Body of pancreas (tissue), 4 donors: ENCODE data around the gene SCPEP1. TPM values are rescaled to one million over a fixed set of nuclear protein-coding genes. Genes with fewer than 3 reads are reported as not detected.
A peak's percentile ranks its signal among the peaks of the same experiment; 100 is the strongest.

Experiments used
- ATAC-seq: fragments of 150-250 bp; one replicate; pipeline ENCODE4 v1.9.1; 2016
- DNase-seq, 4 donors: peaks; one replicate each; pipeline ENCODE4 v3.0.0-alpha.2; 2019
- H3K27ac ChIP-seq, 4 donors: fragments of 200-600 bp; sonication (generic); 1 replicate in 3 of 4; 2 replicates in 1 of 4; pipeline versions ENCODE4 v1.5.1 to v1.6.1; 2016 to 2019; ENCODE audit warnings: mild to moderate bottlenecking in 1 of 4, mixed read lengths in 1 of 4, moderate library complexity in 1 of 4
- H3K27me3 ChIP-seq, 2 donors: fragments of 200-600 bp; sonication (generic); one replicate each; pipeline ENCODE4 v1.6.0; 2016; ENCODE audit warnings: mild to moderate bottlenecking in 1 of 2
- H3K36me3 ChIP-seq, 2 donors: fragments of 200-600 bp; sonication (generic); replicated peaks in 1 of 2; 2 replicates each; pipeline ENCODE4 v1.5.1; 2016; ENCODE audit warnings: low read depth in 2 of 2; ENCODE audit not compliant: insufficient read depth in 1 of 2
- H3K4me1 ChIP-seq: fragments of 200-600 bp; sonication (generic); one replicate; pipeline ENCODE4 v1.6.0; 2016
- H3K4me3 ChIP-seq, 2 donors: fragments of 200-600 bp; sonication (generic); 1 replicate in 1 of 2; 2 replicates in 1 of 2; pipeline ENCODE4 v1.5.1; 2016 to 2019
- H3K9me3 ChIP-seq, 3 donors: fragments of 200-600 bp; sonication (generic); 1 replicate in 2 of 3; 2 replicates in 1 of 3; pipeline ENCODE4 v1.5.1; 2016
- POLR2A ChIP-seq, 3 donors: fragments of 450-650 bp; IDR thresholded peaks; one replicate each; pipeline ENCODE4 v1.6.1; 2016; ENCODE audit warnings: antibody characterized with exemption in 3 of 3, mild to moderate bottlenecking in 2 of 3
- WGBS, 2 donors: methylation state at CpG; one replicate each; pipeline ENCODE4 v1.1.5; 2017; 5-methylcytosine and 5-hydroxymethylcytosine counted together
- intact Hi-C: fragments of 100-400 bp; cut with DNase I; formaldehyde crosslinking; loops from one replicate; pipeline ENCODE4 v1.15.1; 2023
- total RNA-seq, 2 donors: library from RNA; depleted of rRNA; stranded (reverse); fragments of >200 nt; gene quantifications; one replicate each; pipeline ENCODE4 v1.1.0, GENCODE V29; 2016
- TF ChIP-seq, protein P1 (sequence below), 7 experiments: fragments of 450-650 bp in 4 of 7; fragments of 200-600 bp in 3 of 7; sonication (generic) in 3 of 7; IDR thresholded peaks; one replicate each; pipeline ENCODE4 v1.5.1; 2016 to 2019; ENCODE audit warnings: antibody characterized with exemption in 7 of 7

Gene SCPEP1
- 10 to 100 TPM; 27.0 to 57.7 TPM for total RNA-seq

DNA sequence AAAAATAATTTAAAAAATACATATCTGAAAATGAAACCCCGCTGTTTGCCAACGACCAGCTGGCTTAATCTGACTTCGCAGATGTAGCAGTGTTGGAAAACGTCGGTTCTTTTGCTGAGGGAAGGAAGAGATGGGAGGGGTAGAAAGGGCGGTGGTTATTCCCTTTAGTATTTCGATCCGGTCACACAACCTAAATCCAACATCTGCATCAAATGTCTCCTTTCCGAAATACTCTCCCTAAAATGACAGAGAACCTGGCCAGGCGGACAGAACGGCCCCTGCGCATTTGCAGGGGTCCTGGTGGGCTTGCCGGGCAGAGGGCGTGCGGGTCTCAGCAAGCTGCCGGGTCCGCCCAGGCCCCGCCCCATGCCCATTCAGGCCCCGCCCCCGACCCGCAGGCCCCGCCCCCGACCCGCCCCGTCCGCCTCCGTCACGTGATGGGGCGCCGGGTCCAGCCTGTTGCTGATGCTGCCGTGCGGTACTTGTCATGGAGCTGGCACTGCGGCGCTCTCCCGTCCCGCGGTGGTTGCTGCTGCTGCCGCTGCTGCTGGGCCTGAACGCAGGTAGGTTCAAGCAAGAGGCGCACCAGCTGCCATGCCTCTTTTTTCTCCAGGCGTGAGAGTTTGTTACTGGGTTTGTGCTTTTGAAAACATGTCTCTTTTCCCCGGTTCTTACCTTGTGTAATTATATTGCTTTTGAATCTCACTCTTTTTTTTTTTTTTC is at the start of gene SCPEP1:
Gene SCPEP1 (plus strand): TSS at position 459 of the 723 bp plus-strand sequence. CDS start 29 bp downstream, at position 488.
- peaks cover 19% of the 10 kb centered on the region for H3K4me1 ChIP-seq
- peak; percentile 85 to 91 (median 90) for DNase-seq
- H3K9me3 ChIP-seq: no peaks in the 10 kb centered on the region
- no peaks in the 10 kb centered on the region for H3K36me3 ChIP-seq
- H3K27me3 ChIP-seq: no peaks in the 10 kb centered on the region
- peak within 1 kb of the TSS; percentile 18 to 57 for H3K4me3 ChIP-seq
- peak; percentile 15 to 73 (median 68) for TF ChIP-seq POLR2A (IDR thresholded peaks at IDR 0.05)
- TF ChIP-seq, protein P1, sequence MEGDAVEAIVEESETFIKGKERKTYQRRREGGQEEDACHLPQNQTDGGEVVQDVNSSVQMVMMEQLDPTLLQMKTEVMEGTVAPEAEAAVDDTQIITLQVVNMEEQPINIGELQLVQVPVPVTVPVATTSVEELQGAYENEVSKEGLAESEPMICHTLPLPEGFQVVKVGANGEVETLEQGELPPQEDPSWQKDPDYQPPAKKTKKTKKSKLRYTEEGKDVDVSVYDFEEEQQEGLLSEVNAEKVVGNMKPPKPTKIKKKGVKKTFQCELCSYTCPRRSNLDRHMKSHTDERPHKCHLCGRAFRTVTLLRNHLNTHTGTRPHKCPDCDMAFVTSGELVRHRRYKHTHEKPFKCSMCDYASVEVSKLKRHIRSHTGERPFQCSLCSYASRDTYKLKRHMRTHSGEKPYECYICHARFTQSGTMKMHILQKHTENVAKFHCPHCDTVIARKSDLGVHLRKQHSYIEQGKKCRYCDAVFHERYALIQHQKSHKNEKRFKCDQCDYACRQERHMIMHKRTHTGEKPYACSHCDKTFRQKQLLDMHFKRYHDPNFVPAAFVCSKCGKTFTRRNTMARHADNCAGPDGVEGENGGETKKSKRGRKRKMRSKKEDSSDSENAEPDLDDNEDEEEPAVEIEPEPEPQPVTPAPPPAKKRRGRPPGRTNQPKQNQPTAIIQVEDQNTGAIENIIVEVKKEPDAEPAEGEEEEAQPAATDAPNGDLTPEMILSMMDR (IDR thresholded peaks at IDR 0.05): no peak
- peak within 1 kb of the TSS in 3 of 4 donors; percentile 32 to 75 (median 45) for H3K27ac ChIP-seq
- ATAC-seq: peak; percentile 97
- WGBS, 2 donors: 0% methylated on average over 14 to 35 of the region's 42 CpGs
- intact Hi-C loops: no loop called here

- Histone ChIP-seq H3K27ac (no peak overlapping the region), H3K27me3 (no peaks in the 10 kb centered on the region), H3K36me3 (no peaks in the 10 kb centered on the region), H3K9me3 (no peaks in the 10 kb centered on the region), H3K4me1 (no peaks in the 10 kb centered on the region), H3K4me3 (no peak overlapping the region)
- no peak for ATAC-seq
- intact Hi-C loops: no loop called here
- DNase-seq: no peak
- WGBS, 2 donors: 89 to 90% methylated on average over 2 of the region's 2 CpGs
- no peak for TF ChIP-seq POLR2A (IDR thresholded peaks at IDR 0.05)
- TF ChIP-seq, protein P1 (IDR thresholded peaks at IDR 0.05): no peak
Measured at GRCh38 chr17:56928586-56928985, 49.3 kb upstream of the SCPEP1 start.

- ATAC-seq (no peak), DNase-seq (no peak)
- Histone ChIP-seq H3K9me3 (no peaks in the 10 kb centered on the region), H3K4me3 (no peak overlapping the region), H3K4me1 (no peaks in the 10 kb centered on the region), H3K36me3 (peaks cover 0 to 2% of the 10 kb centered on the region in 2 donors), H3K27me3 (no peaks in the 10 kb centered on the region), H3K27ac (no peak overlapping the region)
- no peak for TF ChIP-seq POLR2A (IDR thresholded peaks at IDR 0.05)
- TF ChIP-seq, protein P1 (IDR thresholded peaks at IDR 0.05): no peak
- intact Hi-C loops: no loop called here
Measured at GRCh38 chr17:56929362-56929969, 48.5 kb upstream of the SCPEP1 start.

- 89 to 95% methylated on average over 2 of the region's 2 CpGs for WGBS, 2 donors
- H3K27me3 ChIP-seq: no peaks in the 10 kb centered on the region
- no peak for ATAC-seq
- DNase-seq: no peak
- no peak for TF ChIP-seq POLR2A (IDR thresholded peaks at IDR 0.05)
- TF ChIP-seq, protein P1 (IDR thresholded peaks at IDR 0.05): no peak
- no peaks in the 10 kb centered on the region for H3K9me3 ChIP-seq
- intact Hi-C loops: no loop called here
- H3K4me1 ChIP-seq: no peaks in the 10 kb centered on the region
- H3K36me3 ChIP-seq: peaks cover 0 to 2% of the 10 kb centered on the region in 2 donors
- H3K4me3 ChIP-seq: no peak overlapping the region
- no peak overlapping the region for H3K27ac ChIP-seq
Measured at GRCh38 chr17:56930739-56931337, 47.1 kb upstream of the SCPEP1 start.
